GM23338 (cell line): ENCODE results near the gene HLA-DQB1. TPM values are rescaled to one million over a fixed set of nuclear protein-coding genes. Genes with fewer than 3 reads are reported as not detected.
A peak's percentile ranks its signal among the peaks of the same experiment; 100 is the strongest.

ENCODE experiments used
- ATAC-seq: fragments of 200-7000 bp; cut with Tn5 transposase; 3 replicates; pipeline ENCODE4 v1.9.1; 2020
- DNase-seq: peaks from one replicate; pipeline ENCODE4 v3.0.0-alpha.2; 2015; ENCODE audit warnings: low spot score
- H2AFZ ChIP-seq: fragments of 200-600 bp; sonication (generic); 2 replicates; pipeline ENCODE4 v1.8.0; 2016; ENCODE audit warnings: antibody characterized with exemption, mild to moderate bottlenecking, moderate library complexity
- H3F3A ChIP-seq: fragments of 200-600 bp; sonication (generic); replicated peaks from 2 replicates; pipeline ENCODE4 v1.8.0; 2017; ENCODE audit warnings: antibody characterized with exemption, mixed run types, low read depth
- H3K27ac ChIP-seq: fragments of 200-600 bp; sonication (generic); 2 replicates; pipeline ENCODE4 v1.6.1; 2016; ENCODE audit warnings: low read depth
- H3K27me3 ChIP-seq: fragments of 200-600 bp; sonication (generic); 2 replicates; pipeline ENCODE4 v1.8.0; 2016; ENCODE audit warnings: mild to moderate bottlenecking, mixed run types, moderate library complexity; ENCODE audit not compliant: insufficient read depth
- H3K36me3 ChIP-seq: fragments of 200-600 bp; sonication (generic); 2 replicates; pipeline ENCODE4 v1.8.0; 2016; ENCODE audit warnings: mild to moderate bottlenecking; ENCODE audit not compliant: insufficient read depth
- H3K4me1 ChIP-seq: fragments of 200-600 bp; sonication (generic); 2 replicates; pipeline ENCODE4 v1.8.0; 2016; ENCODE audit warnings: mild to moderate bottlenecking, moderate library complexity; ENCODE audit not compliant: insufficient read depth
- H3K4me2 ChIP-seq: fragments of 200-600 bp; sonication (generic); 2 replicates; pipeline ENCODE4 v1.7.1; 2017; ENCODE audit warnings: mixed run types
- H3K4me3 ChIP-seq: fragments of 200-600 bp; sonication (generic); 2 replicates; pipeline ENCODE4 v1.6.1; 2016; ENCODE audit warnings: mixed run types
- H3K79me2 ChIP-seq: fragments of 200-600 bp; sonication (generic); replicated peaks from 2 replicates; pipeline ENCODE4 v1.8.0; 2017; ENCODE audit warnings: mild to moderate bottlenecking; ENCODE audit not compliant: insufficient read depth
- H3K9me2 ChIP-seq: fragments of 200-600 bp; sonication (generic); 2 replicates; pipeline ENCODE4 v1.8.0; 2017; ENCODE audit not compliant: insufficient read depth
- H4K20me1 ChIP-seq: fragments of 200-600 bp; sonication (generic); replicated peaks from 2 replicates; pipeline ENCODE4 v1.8.0; 2017; ENCODE audit warnings: mild to moderate bottlenecking; ENCODE audit not compliant: insufficient read depth
- H3K27ac Mint-ChIP-seq: 2 replicates; pipeline ENCODE4 v1.8.0; 2020; ENCODE audit warnings: inconsistent platforms, mild to moderate bottlenecking, moderate library complexity, mixed read lengths
- H3K27me3 Mint-ChIP-seq: 3 replicates; pipeline ENCODE4 v1.8.0; 2022; ENCODE audit warnings: low read depth, mild to moderate bottlenecking, moderate library complexity, mixed read lengths, inconsistent platforms; ENCODE audit not compliant: insufficient read depth, poor library complexity
- H3K36me3 Mint-ChIP-seq: 3 replicates; pipeline ENCODE4 v1.8.0; 2021; ENCODE audit warnings: low read depth, mild to moderate bottlenecking, inconsistent platforms, moderate library complexity, mixed read lengths
- H3K4me1 Mint-ChIP-seq: 3 replicates; pipeline ENCODE4 v1.8.0; 2020; ENCODE audit warnings: mild to moderate bottlenecking, inconsistent platforms, mixed read lengths
- H3K4me3 Mint-ChIP-seq: 3 replicates; pipeline ENCODE4 v1.8.0; 2021; ENCODE audit warnings: moderate library complexity, mild to moderate bottlenecking, inconsistent platforms, mixed read lengths
- H3K9me3 Mint-ChIP-seq: 3 replicates; pipeline ENCODE4 v1.8.0; 2020; ENCODE audit warnings: moderate library complexity, mild to moderate bottlenecking, inconsistent platforms, mixed read lengths
- CREB1 ChIP-seq: fragments of 250-450 bp; sonication (Bioruptor Pico); IDR thresholded peaks from 2 replicates; pipeline ENCODE4 v1.5.0; 2020; ENCODE audit warnings: low read depth, mild to moderate bottlenecking, moderate library complexity
- CTCF ChIP-seq, 2 experiments: fragments of 200-600 bp in 1 of 2; sonication (generic) in 1 of 2; conservative IDR thresholded peaks; 2 replicates each; pipeline versions ENCODE4 v1.5.1 to v1.6.1; 2016 to 2017; ENCODE audit warnings: antibody characterized with exemption in 2 of 2, low read depth in 2 of 2, mild to moderate bottlenecking in 2 of 2, moderate library complexity in 1 of 2
- ETS1 ChIP-seq: IDR thresholded peaks from 2 replicates; pipeline ENCODE4 v1.6.1; 2016; ENCODE audit warnings: antibody characterized with exemption
- POLR2AphosphoS5 ChIP-seq: IDR thresholded peaks from 2 replicates; pipeline ENCODE4 v1.6.1; 2016; ENCODE audit warnings: antibody characterized with exemption, low read depth
- REST ChIP-seq: IDR thresholded peaks from one replicate; pipeline ENCODE4 v1.6.1; 2018; ENCODE audit warnings: antibody characterized with exemption; ENCODE audit not compliant: unreplicated experiment
- ZNF114 ChIP-seq: fragments of 250-450 bp; sonication (Bioruptor Pico); IDR thresholded peaks from 2 replicates; pipeline ENCODE4 v1.5.0; 2020; ENCODE audit warnings: mild to moderate bottlenecking, moderate library complexity
- polyA plus RNA-seq: library from polyadenylated mRNA; unstranded; fragments of >200 nt; fragmentation: Nextera tagmentation; extraction: Ambion mirVana; gene quantifications from 2 replicates; pipeline ENCODE4 v1.2.1, GENCODE V29; 2016
- total RNA-seq: library from RNA; depleted of rRNA; stranded (reverse); fragments of >200 nt; shearing (Covaris generic); gene quantifications from 2 replicates; pipeline ENCODE4 v1.2.3, GENCODE V29; 2014

Gene HLA-DQB1
- total and polyA plus RNA-seq, 2 experiments from 2014 or later, result 5.7 to 6.5 TPM

- peaks cover 39% of the 10 kb centered on the region for H3K4me1 Mint-ChIP-seq
- TF ChIP-seq CTCF (conservative IDR thresholded peaks at IDR 0.05; ENCODE audit: low read depth in 2 of 2) (no peak), CREB1 (CRISPR knock-in tag) (0 out of 2 replicates have a peak, but pooled peaks have one; percentile 31), POLR2AphosphoS5 (no peak)
- Histone ChIP-seq H3K27me3 (peaks cover 33% of the 10 kb centered on the region), H3F3A (no peaks in the 10 kb centered on the region), H3K4me3 (peak overlapping the region; percentile 48), H4K20me1 (no peaks in the 10 kb centered on the region), H3K4me2 (peak overlapping the region; percentile 69; the same call in 1 of the 2 replicates), H3K9me2 (no peaks in the 10 kb centered on the region), H3K4me1 (no peaks in the 10 kb centered on the region), H3K79me2 (no peaks in the 10 kb centered on the region), H3K36me3 (no peaks in the 10 kb centered on the region), H2AFZ (0 out of 2 replicates have a peak overlapping the region, but pooled peaks have one; percentile 52), H3K27ac (no peak overlapping the region)
- no peak overlapping the region for H3K27ac Mint-ChIP-seq
- H3K4me3 Mint-ChIP-seq, result peak overlapping the region; percentile 79
- DNase-seq, result peak; percentile 65
- peaks cover 40% of the 10 kb centered on the region for H3K36me3 Mint-ChIP-seq
- H3K27me3 Mint-ChIP-seq, result peaks cover 27% of the 10 kb centered on the region
- peaks cover 3% of the 10 kb centered on the region; the same call in 2 of the 3 replicates for H3K9me3 Mint-ChIP-seq
- ATAC-seq, result peak; percentile 62
Measured at GRCh38 chr6:32664827-32665362, 1.6 kb downstream of the HLA-DQB1 start.

GRCh38 chr6:32664354-32664753 is 2.1 kb downstream of the HLA-DQB1 start:
- Mint-ChIP-seq H3K4me3 (peak overlapping the region; percentile 79), H3K9me3 (peaks cover 3% of the 10 kb centered on the region; the same call in 2 of the 3 replicates), H3K4me1 (peaks cover 39% of the 10 kb centered on the region), H3K27ac (no peak overlapping the region), H3K36me3 (peaks cover 45% of the 10 kb centered on the region), H3K27me3 (peaks cover 29% of the 10 kb centered on the region)
- H3K4me1 ChIP-seq, result no peaks in the 10 kb centered on the region
- H3K27me3 ChIP-seq, result peaks cover 33% of the 10 kb centered on the region
- DNase-seq (peak; percentile 0), ATAC-seq (no peak)
- H4K20me1 ChIP-seq, result no peaks in the 10 kb centered on the region
- no peaks in the 10 kb centered on the region for H3K9me2 ChIP-seq
- TF ChIP-seq ETS1 (no peak), REST (no peak), ZNF114 (CRISPR knock-in tag) (no peak)
- H3K36me3 ChIP-seq, result no peaks in the 10 kb centered on the region
- no peak overlapping the region for H3K27ac ChIP-seq
- peak overlapping the region; percentile 69; the same call in 1 of the 2 replicates for H3K4me2 ChIP-seq
- no peak overlapping the region for H2AFZ ChIP-seq
- peak overlapping the region; percentile 48 for H3K4me3 ChIP-seq
- no peaks in the 10 kb centered on the region for H3K79me2 ChIP-seq
- no peaks in the 10 kb centered on the region for H3F3A ChIP-seq
